IMR-90 (cell line): ENCODE results near the gene ULK1. TPM values are rescaled to one million over a fixed set of nuclear protein-coding genes. Genes with fewer than 3 reads are reported as not detected.

ENCODE experiments used
- ATAC-seq: fragments of 200-7000 bp; cut with Tn5 transposase; 2 replicates; pipeline ENCODE4 v1.9.1; 2020; ENCODE audit warnings: low read depth, mild to moderate bottlenecking, moderate library complexity
- BruUV-seq: library from RNA; stranded (reverse); fragments of 400-500 nt; replicated peaks from 2 replicates; lab custom pipeline; 2021; lab: Mats Ljungman, UMichigan
- CTCF ChIA-PET: fragments of 300-600 bp; formaldehyde crosslinking; extraction: SDS; loops from one replicate; lab custom pipeline; 2021; ENCODE audit warnings: antibody characterized with exemption; lab: Yijun Ruan, JAX
- POLR2A ChIA-PET: fragments of 300-600 bp; sonication (Branson Sonifier 250); formaldehyde crosslinking; loops from one replicate; lab custom pipeline; 2022; ENCODE audit warnings: antibody characterized with exemption; ENCODE audit not compliant: unreplicated experiment; lab: Charles Lee
- DNase-seq: peaks from one replicate; pipeline ENCODE4 v3.0.0; 2013
- H2AFZ ChIP-seq: replicated peaks from 2 replicates; pipeline ENCODE3; 2013; ENCODE audit warnings: low read length, mild to moderate bottlenecking; ENCODE audit not compliant: poor library complexity
- H2AK5ac ChIP-seq: 2 replicates; pipeline ENCODE4 v1.6.1; 2013; ENCODE audit warnings: low read depth, low read length, inconsistent platforms
- H2AK9ac ChIP-seq: replicated peaks from 2 replicates; pipeline ENCODE3; 2013; ENCODE audit warnings: mild to moderate bottlenecking, low read depth, low read length, moderate library complexity; ENCODE audit not compliant: poor library complexity
- H2BK120ac ChIP-seq: 2 replicates; pipeline ENCODE4 v1.6.1; 2013; ENCODE audit warnings: low read depth, low read length, inconsistent platforms
- H2BK15ac ChIP-seq: 3 replicates; pipeline ENCODE4 v1.6.1; 2013; ENCODE audit warnings: low read depth, low read length, inconsistent platforms
- H2BK20ac ChIP-seq: 2 replicates; pipeline ENCODE4 v1.6.1; 2013; ENCODE audit warnings: low read depth, mild to moderate bottlenecking, inconsistent platforms, low read length, moderate library complexity
- H2BK5ac ChIP-seq: 2 replicates; pipeline ENCODE4 v1.6.1; 2013; ENCODE audit warnings: mild to moderate bottlenecking, low read depth, low read length, inconsistent platforms; ENCODE audit not compliant: poor library complexity, severe bottlenecking
- H3K14ac ChIP-seq: replicated peaks from 2 replicates; pipeline ENCODE4 v1.6.1; 2013; ENCODE audit warnings: low read depth, low read length, inconsistent platforms
- H3K18ac ChIP-seq: 2 replicates; pipeline ENCODE4 v1.6.1; 2013; ENCODE audit warnings: low read depth, low read length, control low read depth
- H3K23ac ChIP-seq: 2 replicates; pipeline ENCODE4 v1.6.1; 2013; ENCODE audit warnings: low read depth, low read length, inconsistent platforms
- H3K27ac ChIP-seq: 2 replicates; pipeline ENCODE4 v1.5.1; 2013; ENCODE audit warnings: mild to moderate bottlenecking, control low read depth, low read length; ENCODE audit not compliant: insufficient read depth
- H3K27me3 ChIP-seq: 2 replicates; pipeline ENCODE4 v1.6.1; 2013; ENCODE audit warnings: low read length; ENCODE audit not compliant: control insufficient read depth, insufficient read depth
- H3K36me3 ChIP-seq: 2 replicates; pipeline ENCODE4 v1.6.1; 2013; ENCODE audit warnings: low read length, mixed read lengths; ENCODE audit not compliant: control insufficient read depth, insufficient read depth
- H3K4ac ChIP-seq: 2 replicates; pipeline ENCODE4 v1.6.1; 2013; ENCODE audit warnings: low read depth, low read length, inconsistent platforms
- H3K4me1 ChIP-seq: 2 replicates; pipeline ENCODE4 v1.6.1; 2013; ENCODE audit warnings: low read length, mixed read lengths; ENCODE audit not compliant: control insufficient read depth, insufficient read depth
- H3K4me2 ChIP-seq: 2 replicates; pipeline ENCODE4 v1.6.1; 2013; ENCODE audit warnings: low read depth, mild to moderate bottlenecking, control low read depth, low read length, moderate library complexity
- H3K4me3 ChIP-seq: 2 replicates; pipeline ENCODE4 v1.5.1; 2013; ENCODE audit warnings: low read depth, mild to moderate bottlenecking, control low read depth, low read length, moderate library complexity; ENCODE audit not compliant: insufficient read depth
- H3K56ac ChIP-seq: 2 replicates; pipeline ENCODE4 v1.6.1; 2013; ENCODE audit warnings: low read length, inconsistent platforms; ENCODE audit not compliant: insufficient read depth; ENCODE audit errors: extremely low read depth
- H3K79me1 ChIP-seq, 2 experiments: 2 replicates each; pipeline ENCODE4 v1.6.1; 2013; ENCODE audit warnings: low read length in 2 of 2, inconsistent platforms in 1 of 2, low read depth in 1 of 2
- H3K9ac ChIP-seq: 2 replicates; pipeline ENCODE4 v1.6.1; 2013; ENCODE audit warnings: low read depth, low read length, control low read depth
- H3K9me1 ChIP-seq: 2 replicates; pipeline ENCODE4 v1.6.1; 2013; ENCODE audit warnings: low read length, inconsistent platforms; ENCODE audit not compliant: insufficient read depth
- H3K9me3 ChIP-seq: 2 replicates; pipeline ENCODE4 v1.6.1; 2013; ENCODE audit warnings: low read length; ENCODE audit not compliant: control insufficient read depth, insufficient read depth
- H4K20me1 ChIP-seq: 2 replicates; pipeline ENCODE4 v1.6.1; 2013; ENCODE audit warnings: low read length, inconsistent platforms; ENCODE audit not compliant: insufficient read depth
- H4K5ac ChIP-seq: 2 replicates; pipeline ENCODE4 v1.6.1; 2013; ENCODE audit warnings: mild to moderate bottlenecking, low read depth, low read length, control low read depth
- H4K8ac ChIP-seq, 2 experiments: 2 replicates each; pipeline ENCODE4 v1.6.1; 2013; ENCODE audit warnings: low read depth in 2 of 2, low read length in 2 of 2, control low read depth in 1 of 2, inconsistent platforms in 1 of 2
- H4K91ac ChIP-seq: 2 replicates; pipeline ENCODE4 v1.6.1; 2013; ENCODE audit warnings: low read depth, low read length, inconsistent platforms; ENCODE audit not compliant: insufficient read depth
- CEBPB ChIP-seq: IDR thresholded peaks from 2 replicates; pipeline ENCODE4 v1.6.1; 2012; ENCODE audit warnings: low read depth, low read length, improper control_type of control experiment
- CHD1 ChIP-seq: IDR thresholded peaks from 2 replicates; pipeline ENCODE4 v1.6.1; 2012; ENCODE audit warnings: low read depth, low read length, improper control_type of control experiment
- ELK1 ChIP-seq: fragments of 150-350 bp; IDR thresholded peaks from 2 replicates; pipeline ENCODE4 v1.6.1; 2016; ENCODE audit warnings: low read depth, mild to moderate bottlenecking, low read length, moderate library complexity, borderline replicate concordance
- MAZ ChIP-seq: IDR thresholded peaks from 2 replicates; pipeline ENCODE4 v1.6.1; 2012; ENCODE audit warnings: low read depth, mild to moderate bottlenecking, low read length, improper control_type of control experiment, moderate library complexity, borderline replicate concordance
- MXI1 ChIP-seq: IDR thresholded peaks from 2 replicates; pipeline ENCODE4 v1.6.1; 2012; ENCODE audit warnings: low read depth, mild to moderate bottlenecking, low read length, moderate library complexity, borderline replicate concordance
- POLR2A ChIP-seq: IDR thresholded peaks from 2 replicates; pipeline ENCODE4 v1.6.1; 2012; ENCODE audit warnings: mild to moderate bottlenecking, low read depth, low read length
- RAD21 ChIP-seq: IDR thresholded peaks from 2 replicates; pipeline ENCODE4 v1.6.1; 2012; ENCODE audit warnings: low read length, improper control_type of control experiment
- SMC3 ChIP-seq: fragments of 150-350 bp; IDR thresholded peaks from 2 replicates; pipeline ENCODE4 v1.6.1; 2016; ENCODE audit warnings: low read depth, mild to moderate bottlenecking, antibody characterized with exemption, low read length, moderate library complexity
- WGBS, 2 experiments: methylation state at CpG; one replicate each; pipeline versions ENCODE4 v1.1.5 to v1.1.7; 2013; ENCODE audit warnings: missing lambda C conversion rate in 2 of 2; ENCODE audit not compliant: insufficient read length in 1 of 2; ENCODE audit errors: extremely low coverage in 2 of 2; 5-methylcytosine and 5-hydroxymethylcytosine counted together
- dilution Hi-C: fragments of 300-500 bp; cut with HindIII; formaldehyde crosslinking; loops from one replicate; pipeline ENCODE4 v1.14.3; 2018; ENCODE audit warnings: low sequenced_read_pairs; ENCODE audit not compliant: unreplicated experiment
- in situ Hi-C: fragments of 300-500 bp; cut with MboI; formaldehyde crosslinking; loops from 3 replicates; pipeline ENCODE4 v1.14.3; 2019; ENCODE audit warnings: low sequenced_read_pairs, inconsistent platforms, mixed read lengths
- intact Hi-C: fragments of 100-400 bp; cut with micrococcal nuclease; formaldehyde crosslinking; loops from 2 replicates; pipeline ENCODE4 v1.10.0; 2022
- polyA plus RNA-seq, 3 experiments: library from polyadenylated mRNA; depleted of rRNA; stranded (reverse); fragments of >200 nt; gene quantifications; 2 replicates each; pipeline ENCODE4 v1.2.3, GENCODE V29; 2012; ENCODE audit warnings: low replicate concordance in 1 of 3
- total RNA-seq: library from RNA; depleted of rRNA; stranded (reverse); fragments of >200 nt; gene quantifications from 2 replicates; pipeline ENCODE4 v1.2.3, GENCODE V29; 2012

Gene ULK1
- total and polyA plus RNA-seq, 2 of the 4 experiments (the other 2 are of a cell fraction): 1.8 to 19.2 TPM

GRCh38 chr12:131942671-131943070 is 48.2 kb downstream of the ULK1 start:
- H3K4me1 ChIP-seq: no peaks in the 10 kb centered on the region
- no peak overlapping the region for H4K5ac ChIP-seq
- no peak for DNase-seq
- no peak overlapping the region for H3K9ac ChIP-seq
- no peak overlapping the region for H3K14ac ChIP-seq
- H3K27me3 ChIP-seq: no peaks in the 10 kb centered on the region
- WGBS, 2 experiments: 97% methylated on average over 5 of the region's 12 CpGs; no CpG with 5 or more reads in 1 of the 2 experiments
- H3K23ac ChIP-seq: no peak overlapping the region
- H3K4me2 ChIP-seq: no peak overlapping the region
- BruUV-seq: no TSS peak
- no peaks in the 10 kb centered on the region for H4K20me1 ChIP-seq
- ChIA-PET CTCF (no interaction called here), POLR2A (no interaction called here)
- no peak overlapping the region for H4K8ac ChIP-seq
- no peak overlapping the region for H2BK20ac ChIP-seq
- peak overlapping the region; percentile 70 for H2AK9ac ChIP-seq
- H2BK5ac ChIP-seq: no peak overlapping the region
- H3K18ac ChIP-seq: no peak overlapping the region
- in situ Hi-C loops (no loop called here), intact Hi-C loops (no loop called here), dilution Hi-C loops (no loop called here)
- peaks cover 0 to 7% of the 10 kb centered on the region in 2 experiments; a peak in 1 of 4 replicates for H3K79me1 ChIP-seq
- no peak for TF ChIP-seq POLR2A
- TF ChIP-seq MAZ: no peak
- no peak for TF ChIP-seq CHD1
- TF ChIP-seq MXI1: no peak
- no peak for TF ChIP-seq RAD21
- no peak for TF ChIP-seq ELK1
- no peak for TF ChIP-seq SMC3
- no peak for TF ChIP-seq CEBPB
- H3K9me3 ChIP-seq: no peaks in the 10 kb centered on the region
- no peak overlapping the region for H2AK5ac ChIP-seq
- H3K56ac ChIP-seq: no peak overlapping the region
- no peak overlapping the region for H2BK120ac ChIP-seq
- no peak overlapping the region for H2BK15ac ChIP-seq
- H3K36me3 ChIP-seq: peaks cover 35% of the 10 kb centered on the region
- H3K4ac ChIP-seq: no peak overlapping the region
- H3K4me3 ChIP-seq: no peak overlapping the region
- no peak for ATAC-seq
- peaks cover 4% of the 10 kb centered on the region; the same call in 1 of the 2 replicates for H3K9me1 ChIP-seq
- H2AFZ ChIP-seq: no peak overlapping the region
- no peak overlapping the region for H4K91ac ChIP-seq
- no peak overlapping the region for H3K27ac ChIP-seq
